ENCODE data around the gene OTUB1. TPM values are rescaled to one million over a fixed set of nuclear protein-coding genes. Genes with fewer than 3 reads are reported as not detected.

The OTUB1 gene
- total RNA-seq, 3 donors from 2014 or later: 60.1 to 70.3 (median 64.1) TPM

GRCh38 chr11:63997104-63997700 lies 11.0 kb downstream of the OTUB1 start:
- intact Hi-C loops (cut with DNase I, micrococcal nuclease): no loop called here
- H3K4me3 ChIP-seq: no peak overlapping the region
- ATAC-seq (no peak), DNase-seq (no peak)
- TF ChIP-seq CTCF (IDR thresholded peaks at IDR 0.05): no peak
- peaks cover 10% of the 10 kb centered on the region for H3K36me3 ChIP-seq (ENCODE audit: low read depth)
- H3K9me3 ChIP-seq: no peaks in the 10 kb centered on the region
- peaks cover 15% of the 10 kb centered on the region for H3K4me1 ChIP-seq (ENCODE audit: low read depth)

- no peak for DNase-seq
- Histone ChIP-seq H3K4me3 (no peak overlapping the region), H3K4me1 (ENCODE audit: low read depth) (peaks cover 15% of the 10 kb centered on the region), H3K9me3 (no peaks in the 10 kb centered on the region), H3K36me3 (ENCODE audit: low read depth) (peaks cover 10% of the 10 kb centered on the region)
- intact Hi-C loops (cut with DNase I, micrococcal nuclease): no loop called here
- no peak for TF ChIP-seq CTCF (IDR thresholded peaks at IDR 0.05)
- no peak for ATAC-seq
Measured at GRCh38 chr11:63997801-63998337, 11.6 kb downstream of the OTUB1 start.

- peak in 1 of 3 donors; percentile 65 for DNase-seq
- no peak for TF ChIP-seq CTCF (IDR thresholded peaks at IDR 0.05)
- peaks cover 15% of the 10 kb centered on the region for H3K4me1 ChIP-seq (ENCODE audit: low read depth)
- H3K36me3 ChIP-seq (ENCODE audit: low read depth): peaks cover 10% of the 10 kb centered on the region
- peak; percentile 6 for ATAC-seq
- intact Hi-C loops (cut with DNase I, micrococcal nuclease): no loop called here
- no peak overlapping the region for H3K4me3 ChIP-seq
- H3K9me3 ChIP-seq: no peaks in the 10 kb centered on the region
Measured at GRCh38 chr11:63998558-63999348, 12.5 kb downstream of the OTUB1 start.

DNA sequence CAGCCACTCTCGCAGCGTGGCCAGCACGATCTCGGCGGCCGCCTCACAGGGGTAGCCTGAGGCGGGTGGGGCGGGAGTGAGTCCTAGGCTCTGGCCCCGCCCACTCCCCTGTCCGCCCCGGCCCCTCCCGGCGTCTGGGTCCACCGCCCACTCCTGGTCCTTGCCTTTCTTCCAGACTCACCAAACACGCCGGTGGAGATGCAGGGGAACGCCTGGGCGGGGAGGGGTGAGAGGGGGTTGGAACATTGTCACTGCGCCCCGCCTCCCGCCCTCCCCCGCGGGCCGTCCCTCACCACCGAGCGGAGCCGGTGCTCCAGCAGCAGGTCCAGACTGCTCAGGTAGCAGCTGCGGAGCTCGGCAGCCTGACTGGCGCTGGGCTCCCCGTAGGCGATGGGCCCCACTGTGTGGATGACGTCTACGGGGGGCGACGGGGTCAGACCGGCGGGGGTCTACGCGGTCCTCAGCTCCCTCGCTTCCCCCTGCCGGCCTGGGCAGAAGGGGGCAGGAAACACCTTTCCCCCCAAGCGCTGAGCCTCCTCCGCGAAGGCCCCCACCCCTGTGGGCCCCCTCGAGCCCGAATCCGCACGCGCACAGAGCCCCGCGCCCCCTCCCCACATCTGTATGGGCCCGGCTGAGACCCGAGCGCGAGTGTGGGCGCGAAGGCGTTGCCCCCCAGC lies 13.2 kb downstream of the OTUB1 start:
- Histone ChIP-seq H3K36me3 (ENCODE audit: low read depth) (peaks cover 10% of the 10 kb centered on the region), H3K9me3 (no peaks in the 10 kb centered on the region), H3K4me1 (ENCODE audit: low read depth) (peaks cover 15% of the 10 kb centered on the region), H3K4me3 (no peak overlapping the region)
- ATAC-seq: peak; percentile 59
- no peak for TF ChIP-seq CTCF (IDR thresholded peaks at IDR 0.05)
- DNase-seq: peak; percentile 52 to 74 (median 58)
- intact Hi-C loops (cut with DNase I, micrococcal nuclease): loop anchor here (5.0 to 10.0 kb wide), 2 partner anchors 145 to 153 kb away; no protein-coding TSS in a partner anchor

- Histone ChIP-seq H3K4me3 (no peak overlapping the region), H3K4me1 (ENCODE audit: low read depth) (peaks cover 15% of the 10 kb centered on the region), H3K36me3 (ENCODE audit: low read depth) (peaks cover 10% of the 10 kb centered on the region), H3K9me3 (no peaks in the 10 kb centered on the region)
- DNase-seq (peak; percentile 67 to 79 (median 70)), ATAC-seq (peak; percentile 87)
- TF ChIP-seq CTCF (IDR thresholded peaks at IDR 0.05): peak; percentile 61
- intact Hi-C loops (cut with DNase I, micrococcal nuclease): loop anchor here (5.0 to 10.0 kb wide), 2 partner anchors 145 to 152 kb away; no protein-coding TSS in a partner anchor
Measured at GRCh38 chr11:64000026-64000739, 13.9 kb downstream of the OTUB1 start.

All from mucosa of descending colon (tissue), 3 donors.